Body of pancreas (tissue), 4 donors: ENCODE results near the gene ZNF785. TPM values are rescaled to one million over a fixed set of nuclear protein-coding genes. Genes with fewer than 3 reads are reported as not detected.
A peak's percentile ranks its signal among the peaks of the same experiment; 100 is the strongest.

Source experiments
- ATAC-seq: fragments of 150-250 bp; one replicate; pipeline ENCODE4 v1.9.1; 2016
- DNase-seq, 4 donors: peaks; one replicate each; pipeline ENCODE4 v3.0.0-alpha.2; 2019
- H3K27ac ChIP-seq, 4 donors: fragments of 200-600 bp; sonication (generic); 1 replicate in 3 of 4; 2 replicates in 1 of 4; pipeline versions ENCODE4 v1.5.1 to v1.6.1; 2016 to 2019; ENCODE audit warnings: mild to moderate bottlenecking in 1 of 4, mixed read lengths in 1 of 4, moderate library complexity in 1 of 4
- H3K27me3 ChIP-seq, 2 donors: fragments of 200-600 bp; sonication (generic); one replicate each; pipeline ENCODE4 v1.6.0; 2016; ENCODE audit warnings: mild to moderate bottlenecking in 1 of 2
- H3K36me3 ChIP-seq, 2 donors: fragments of 200-600 bp; sonication (generic); replicated peaks in 1 of 2; 2 replicates each; pipeline ENCODE4 v1.5.1; 2016; ENCODE audit warnings: low read depth in 2 of 2; ENCODE audit not compliant: insufficient read depth in 1 of 2
- H3K4me1 ChIP-seq: fragments of 200-600 bp; sonication (generic); one replicate; pipeline ENCODE4 v1.6.0; 2016
- H3K4me3 ChIP-seq, 2 donors: fragments of 200-600 bp; sonication (generic); 1 replicate in 1 of 2; 2 replicates in 1 of 2; pipeline ENCODE4 v1.5.1; 2016 to 2019
- H3K9me3 ChIP-seq, 3 donors: fragments of 200-600 bp; sonication (generic); 1 replicate in 2 of 3; 2 replicates in 1 of 3; pipeline ENCODE4 v1.5.1; 2016
- CTCF ChIP-seq, 7 experiments: fragments of 450-650 bp in 4 of 7; fragments of 200-600 bp in 3 of 7; sonication (generic) in 3 of 7; IDR thresholded peaks; one replicate each; pipeline ENCODE4 v1.5.1; 2016 to 2019; ENCODE audit warnings: antibody characterized with exemption in 7 of 7
- POLR2A ChIP-seq, 3 donors: fragments of 450-650 bp; IDR thresholded peaks; one replicate each; pipeline ENCODE4 v1.6.1; 2016; ENCODE audit warnings: antibody characterized with exemption in 3 of 3, mild to moderate bottlenecking in 2 of 3
- WGBS, 2 donors: methylation state at CpG; one replicate each; pipeline ENCODE4 v1.1.5; 2017; 5-methylcytosine and 5-hydroxymethylcytosine counted together
- intact Hi-C: fragments of 100-400 bp; cut with DNase I; formaldehyde crosslinking; loops from one replicate; pipeline ENCODE4 v1.15.1; 2023
- total RNA-seq, 2 donors: library from RNA; depleted of rRNA; stranded (reverse); fragments of >200 nt; gene quantifications; one replicate each; pipeline ENCODE4 v1.1.0, GENCODE V29; 2016

ZNF785 gene
- total RNA-seq, 2 donors from 2014 or later: 10.9 to 16.1 TPM

- peak overlapping the region in 2 of 4 donors; percentile 14 to 94 for H3K27ac ChIP-seq
- H3K27me3 ChIP-seq: no peaks in the 10 kb centered on the region
- no peaks in the 10 kb centered on the region for H3K9me3 ChIP-seq
- no peak for DNase-seq
- H3K4me3 ChIP-seq: no peak overlapping the region
- 88 to 89% methylated on average over 15 to 43 of the region's 44 CpGs for WGBS, 2 donors
- TF ChIP-seq POLR2A (IDR thresholded peaks at IDR 0.05) (no peak), CTCF (IDR thresholded peaks at IDR 0.05) (no peak)
- H3K4me1 ChIP-seq: peaks cover 19% of the 10 kb centered on the region
- no peak for ATAC-seq
- H3K36me3 ChIP-seq: no peaks in the 10 kb centered on the region
- intact Hi-C loops: no loop called here
Observed at GRCh38 chr16:30569746-30570635, 15.5 kb downstream of the ZNF785 start.

- no peak for TF ChIP-seq POLR2A (IDR thresholded peaks at IDR 0.05)
- no peak for TF ChIP-seq CTCF (IDR thresholded peaks at IDR 0.05)
- ATAC-seq (no peak), DNase-seq (no peak)
- intact Hi-C loops: no loop called here
- no peak overlapping the region for H3K27ac ChIP-seq
- H3K9me3 ChIP-seq: no peaks in the 10 kb centered on the region
- 86 to 92% methylated on average over 3 of the region's 3 CpGs for WGBS, 2 donors
- H3K4me1 ChIP-seq: peaks cover 19% of the 10 kb centered on the region
- H3K4me3 ChIP-seq: no peak overlapping the region
- H3K36me3 ChIP-seq: no peaks in the 10 kb centered on the region
- H3K27me3 ChIP-seq: no peaks in the 10 kb centered on the region
Observed at GRCh38 chr16:30569281-30569680, 16.2 kb downstream of the ZNF785 start.

GRCh38 chr16:30567991-30568638 is 17.4 kb downstream of the ZNF785 start:
- Histone ChIP-seq H3K27me3 (no peaks in the 10 kb centered on the region), H3K4me1 (peaks cover 19% of the 10 kb centered on the region), H3K36me3 (no peaks in the 10 kb centered on the region), H3K27ac (peak overlapping the region in 2 of 4 donors; percentile 2 to 32), H3K4me3 (no peak overlapping the region), H3K9me3 (no peaks in the 10 kb centered on the region)
- TF ChIP-seq CTCF (IDR thresholded peaks at IDR 0.05) (no peak), POLR2A (IDR thresholded peaks at IDR 0.05) (no peak)
- intact Hi-C loops: no loop called here
- WGBS, 2 donors: 53 to 74% methylated on average over 6 of the region's 6 CpGs
- DNase-seq (no peak), ATAC-seq (no peak)

GRCh38 chr16:30567160-30567990 is 18.1 kb downstream of the ZNF785 start:
- no peak for TF ChIP-seq POLR2A (IDR thresholded peaks at IDR 0.05)
- no peak for TF ChIP-seq CTCF (IDR thresholded peaks at IDR 0.05)
- H3K27ac ChIP-seq: peak overlapping the region in 2 of 4 donors; percentile 2 to 32
- no peak for ATAC-seq
- peak in 1 of 4 donors; percentile 35 for DNase-seq
- no peaks in the 10 kb centered on the region for H3K36me3 ChIP-seq
- H3K9me3 ChIP-seq: no peaks in the 10 kb centered on the region
- no peaks in the 10 kb centered on the region for H3K27me3 ChIP-seq
- no peak overlapping the region for H3K4me3 ChIP-seq
- WGBS, 2 donors: 69 to 71% methylated on average over 13 to 14 of the region's 14 CpGs
- H3K4me1 ChIP-seq: peaks cover 15% of the 10 kb centered on the region
- intact Hi-C loops: no loop called here
